ENCODE measurements around the gene LRP11. TPM values are rescaled to one million over a fixed set of nuclear protein-coding genes. Genes with fewer than 3 reads are reported as not detected.

LRP11 gene
- polyA plus RNA-seq, 3 donors = 0.20 to 0.41 (median 0.32) TPM

GRCh38 chr6:149831308-149831820 is 32.8 kb downstream of the LRP11 start:
- Histone ChIP-seq H2AFZ (ENCODE audit: insufficient read depth, low read depth, low read length, poor library complexity, severe bottlenecking) (no peak overlapping the region), H3K4me2 (replicated peaks; ENCODE audit: extremely low read depth, low read length, poor library complexity, severe bottlenecking) (no peak overlapping the region), H3K27me3 (ENCODE audit: control insufficient read depth in 2 of 2, insufficient read depth in 2 of 2, low read length in 2 of 2) (no peaks in the 10 kb centered on the region), H3K36me3 (replicated peaks in 1 of 2; ENCODE audit: control insufficient read depth in 1 of 2, insufficient read depth in 2 of 2, low read length in 2 of 2) (no peaks in the 10 kb centered on the region), H3K4me1 (ENCODE audit: control insufficient read depth in 1 of 2, insufficient read depth in 2 of 2, low read length in 2 of 2) (no peaks in the 10 kb centered on the region), H3K9me3 (replicated peaks in 1 of 2; ENCODE audit: control insufficient read depth in 1 of 2, insufficient read depth in 1 of 2, low read length in 2 of 2) (no peaks in the 10 kb centered on the region), H3K9ac (ENCODE audit: insufficient read depth, low read length, poor library complexity, severe bottlenecking) (no peak overlapping the region), H4K20me1 (ENCODE audit: insufficient read depth, low read length) (no peaks in the 10 kb centered on the region), H3K27ac (ENCODE audit: low read depth in 1 of 2, low read length in 2 of 2) (no peak overlapping the region), H3K79me2 (ENCODE audit: insufficient read depth, low read length) (no peaks in the 10 kb centered on the region), H3K4me3 (replicated peaks in 1 of 3; ENCODE audit: low read depth in 2 of 3, low read length in 3 of 3) (no peak overlapping the region)
- Mint-ChIP-seq H3K4me1 (no peaks in the 10 kb centered on the region), H3K36me3 (peaks cover 0 to 5% of the 10 kb centered on the region in 2 donors), H3K4me3 (no peak overlapping the region), H3K27ac (no peak overlapping the region), H3K27me3 (ENCODE audit: low read depth in 3 of 3) (no peaks in the 10 kb centered on the region), H3K9me3 (peaks cover 0 to 4% (median 0%) of the 10 kb centered on the region in 7 donors)
- intact Hi-C loops (cut with micrococcal nuclease) = loop anchor here in 1 of 2 donors (5.0 kb wide), 2 partner anchors 96 to 186 kb away; no protein-coding TSS in a partner anchor
- WGBS (ENCODE audit: insufficient coverage) = 100% methylated on average over 3 of the region's 6 CpGs
- DNase-seq = no peak
- TF ChIP-seq CTCF (IDR thresholded peaks at IDR 0.05) = no peak

GRCh38 chr6:149830731-149831307 is 33.3 kb downstream of the LRP11 start:
- Mint-ChIP-seq H3K27ac (no peak overlapping the region), H3K4me1 (no peaks in the 10 kb centered on the region), H3K9me3 (peaks cover 0 to 4% (median 0%) of the 10 kb centered on the region in 7 donors), H3K27me3 (ENCODE audit: low read depth in 3 of 3) (no peaks in the 10 kb centered on the region), H3K36me3 (peaks cover 0 to 4% of the 10 kb centered on the region in 2 donors), H3K4me3 (no peak overlapping the region)
- no peak for TF ChIP-seq CTCF (IDR thresholded peaks at IDR 0.05)
- Histone ChIP-seq H3K9me3 (replicated peaks in 1 of 2; ENCODE audit: control insufficient read depth in 1 of 2, insufficient read depth in 1 of 2, low read length in 2 of 2) (no peaks in the 10 kb centered on the region), H2AFZ (ENCODE audit: insufficient read depth, low read depth, low read length, poor library complexity, severe bottlenecking) (no peak overlapping the region), H3K27me3 (ENCODE audit: control insufficient read depth in 2 of 2, insufficient read depth in 2 of 2, low read length in 2 of 2) (no peaks in the 10 kb centered on the region), H3K9ac (ENCODE audit: insufficient read depth, low read length, poor library complexity, severe bottlenecking) (no peak overlapping the region), H3K36me3 (replicated peaks in 1 of 2; ENCODE audit: control insufficient read depth in 1 of 2, insufficient read depth in 2 of 2, low read length in 2 of 2) (no peaks in the 10 kb centered on the region), H3K79me2 (ENCODE audit: insufficient read depth, low read length) (no peaks in the 10 kb centered on the region), H3K4me1 (ENCODE audit: control insufficient read depth in 1 of 2, insufficient read depth in 2 of 2, low read length in 2 of 2) (no peaks in the 10 kb centered on the region), H4K20me1 (ENCODE audit: insufficient read depth, low read length) (no peaks in the 10 kb centered on the region), H3K4me3 (replicated peaks in 1 of 3; ENCODE audit: low read depth in 2 of 3, low read length in 3 of 3) (no peak overlapping the region), H3K27ac (ENCODE audit: low read depth in 1 of 2, low read length in 2 of 2) (no peak overlapping the region), H3K4me2 (replicated peaks; ENCODE audit: extremely low read depth, low read length, poor library complexity, severe bottlenecking) (no peak overlapping the region)
- intact Hi-C loops (cut with micrococcal nuclease) = loop anchor here in 1 of 2 donors (5.0 kb wide), 2 partner anchors 96 to 186 kb away; no protein-coding TSS in a partner anchor
- WGBS (ENCODE audit: insufficient coverage) = 89% methylated on average over 4 of the region's 7 CpGs
- no peak for DNase-seq
